Measurements from ENCODE around the gene ATP5MC3.

DNA sequence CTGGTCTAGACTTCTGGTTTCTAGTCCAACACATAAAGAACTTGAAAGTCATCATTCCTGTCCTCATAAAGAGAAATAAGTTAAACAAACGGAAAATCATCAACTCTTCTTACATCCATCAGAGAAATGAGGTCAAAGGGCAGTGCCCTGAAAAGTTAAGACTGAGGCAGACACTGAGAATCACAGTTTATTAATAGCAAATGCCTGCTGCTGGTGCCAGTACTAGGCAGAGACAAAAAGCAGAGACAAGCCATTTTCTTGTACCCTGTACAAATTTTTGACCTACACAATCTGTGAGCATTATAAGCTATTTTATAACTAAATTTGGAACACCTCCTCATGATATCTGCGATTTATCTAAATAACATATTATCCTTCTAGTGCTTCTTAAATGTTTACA lies 50.3 kb downstream of the ATP5MC3 start:
- TF ChIP-seq CTCF (conservative IDR thresholded peaks at IDR 0.05 in 1 of 2, IDR thresholded peaks at IDR 0.05 in 1 of 2; ENCODE audit: extremely low read depth in 1 of 2, insufficient read depth in 1 of 2, low read depth in 1 of 2, low read length in 2 of 2) (no peak), EZH2 (IDR thresholded peaks at IDR 0.05; ENCODE audit: borderline replicate concordance, low read length) (no peak)

Measured in mammary epithelial cell (primary cell).